Spleen (tissue), 11 donors: Measurements from ENCODE around the gene RGS1. TPM values are rescaled to one million over a fixed set of nuclear protein-coding genes. Genes with fewer than 3 reads are reported as not detected.

ENCODE experiments used
- DNase-seq: peaks from one replicate; pipeline ENCODE4 v3.0.0-alpha.2; 2020
- H3K27ac ChIP-seq, 8 donors: fragments of 200-600 bp; sonication (generic) in 7 of 8; 1 replicate in 4 of 8; 2 replicates in 4 of 8; pipeline versions ENCODE4 v1.5.0 to v1.8.0; 2016 to 2021; ENCODE audit warnings: inconsistent platforms in 4 of 8, mild to moderate bottlenecking in 4 of 8, moderate library complexity in 1 of 8
- H3K27me3 ChIP-seq, 7 donors: fragments of 200-600 bp; sonication (generic) in 6 of 7; replicated peaks in 1 of 7; 1 replicate in 4 of 7; 2 replicates in 3 of 7; pipeline versions ENCODE4 v1.5.0 to v1.8.0; 2016 to 2021; ENCODE audit warnings: inconsistent platforms in 3 of 7, mild to moderate bottlenecking in 1 of 7
- H3K36me3 ChIP-seq, 6 donors: fragments of 200-600 bp; sonication (generic) in 5 of 6; 1 replicate in 4 of 6; 2 replicates in 2 of 6; pipeline versions ENCODE4 v1.5.0 to v1.8.0; 2016 to 2021; ENCODE audit warnings: inconsistent platforms in 2 of 6
- H3K4me1 ChIP-seq, 6 donors: fragments of 200-600 bp; sonication (generic) in 5 of 6; 1 replicate in 3 of 6; 2 replicates in 3 of 6; pipeline versions ENCODE4 v1.5.0 to v1.8.0; 2016 to 2021; ENCODE audit warnings: inconsistent platforms in 3 of 6
- H3K4me3 ChIP-seq, 8 donors: fragments of 200-600 bp; sonication (generic) in 7 of 8; 1 replicate in 4 of 8; 2 replicates in 4 of 8; pipeline versions ENCODE4 v1.5.0 to v1.8.0; 2016 to 2021; ENCODE audit warnings: inconsistent platforms in 4 of 8, mild to moderate bottlenecking in 4 of 8, moderate library complexity in 2 of 8
- H3K9me3 ChIP-seq, 8 donors: fragments of 200-600 bp; sonication (generic) in 7 of 8; 1 replicate in 4 of 8; 2 replicates in 4 of 8; pipeline versions ENCODE4 v1.5.0 to v1.8.0; 2016 to 2021; ENCODE audit warnings: inconsistent platforms in 4 of 8
- CTCF ChIP-seq, 11 experiments: fragments of 200-600 bp in 7 of 11; fragments of 450-650 bp in 4 of 11; sonication (generic) in 4 of 11; IDR thresholded peaks in 8 of 11; conservative IDR thresholded peaks in 3 of 11; 1 replicate in 7 of 11; 2 replicates in 4 of 11; pipeline versions ENCODE4 v1.4.0 to v1.8.0; 2016 to 2021; ENCODE audit warnings: antibody characterized with exemption in 11 of 11, inconsistent platforms in 4 of 11, mild to moderate bottlenecking in 1 of 11
- POLR2A ChIP-seq, 3 donors: fragments of 450-650 bp; IDR thresholded peaks; one replicate each; pipeline ENCODE4 v1.5.1; 2017; ENCODE audit warnings: antibody characterized with exemption in 3 of 3, mild to moderate bottlenecking in 1 of 3
- POLR2AphosphoS5 ChIP-seq, 3 donors: sonication (generic); formaldehyde crosslinking; IDR thresholded peaks; one replicate each; pipeline ENCODE4 v1.5.1; 2017; ENCODE audit warnings: antibody characterized with exemption in 3 of 3
- WGBS, 5 donors: extraction: QIAGEN DNeasy Blood & Tissue Kit in 3 of 5; methylation state at CpG; one replicate each; pipeline versions ENCODE4 v1.1.5 to v1.1.7; 2013 to 2018; 5-methylcytosine and 5-hydroxymethylcytosine counted together
- intact Hi-C: fragments of 100-400 bp; cut with DNase I; formaldehyde crosslinking; loops from one replicate; pipeline ENCODE4 v1.15.0; 2023; ENCODE audit warnings: low total_unique reads
- polyA plus RNA-seq, 3 donors: library from polyadenylated mRNA; stranded (reverse); fragments of 200-250 nt; gene quantifications; one replicate each; pipeline ENCODE4 v1.2.1, GENCODE V29; 2013
- total RNA-seq, 7 donors: library from RNA; depleted of rRNA in 3 of 7; stranded (reverse); fragments of >200 nt in 3 of 7; fragmentation: NEBNext Ultra II Directional in 4 of 7; extraction: Animal tissue kit (Norgen Biotek cat#: 25700) in 4 of 7; gene quantifications; one replicate each; pipeline versions ENCODE4 v1.1.0 to v1.2.1, GENCODE V29; 2016 to 2021
- donor health status: healthy with polysubstance abuse.
- donor health status: DM: no; HTN: no; CAD: no; lungs with moderate emphysema.
- donor health status: DM: no; HTN: no; CAD: no.
- donor health status: Bipolar disorder and iron deficiency.
- donor health status: healthy.
- donor health status: DM: no; HTN: no; CAD: no.
- donor health status: DM: yes; HTN: yes; CAD: no.

The RGS1 gene
- total and polyA plus RNA-seq, 10 donors, result 15.9 to 261 (median 68.2) TPM

GRCh38 chr1:192564099-192564498, 11.5 kb upstream of the RGS1 start:
- Histone ChIP-seq H3K36me3 (no peaks in the 10 kb centered on the region), H3K9me3 (no peaks in the 10 kb centered on the region), H3K27ac (no peak overlapping the region), H3K4me1 (no peaks in the 10 kb centered on the region), H3K27me3 (no peaks in the 10 kb centered on the region), H3K4me3 (no peak overlapping the region)
- no peak for DNase-seq
- 86 to 94% (median 91%) methylated on average over 4 of the region's 4 CpGs for WGBS, 5 donors
- intact Hi-C loops, result no loop called here
- TF ChIP-seq CTCF (IDR thresholded peaks at IDR 0.05 in 8 of 11, conservative IDR thresholded peaks at IDR 0.05 in 3 of 11), result no peak
- no peak for TF ChIP-seq POLR2A (IDR thresholded peaks at IDR 0.05)
- TF ChIP-seq POLR2AphosphoS5 (IDR thresholded peaks at IDR 0.05), result no peak

GRCh38 chr1:192565946-192566345, 9.6 kb upstream of the RGS1 start:
- Histone ChIP-seq H3K27me3 (no peaks in the 10 kb centered on the region), H3K4me3 (no peak overlapping the region), H3K9me3 (peaks cover 0 to 15% (median 12%) of the 10 kb centered on the region in 8 donors), H3K4me1 (no peaks in the 10 kb centered on the region), H3K36me3 (no peaks in the 10 kb centered on the region), H3K27ac (no peak overlapping the region)
- WGBS, 5 donors, result 87 to 95% (median 89%) methylated on average over 1 of the region's 1 CpG
- intact Hi-C loops, result no loop called here
- TF ChIP-seq POLR2A (IDR thresholded peaks at IDR 0.05), result no peak
- DNase-seq, result no peak

GRCh38 chr1:192566657-192567056, 8.9 kb upstream of the RGS1 start:
- 70 to 90% (median 79%) methylated on average over 3 of the region's 3 CpGs for WGBS, 5 donors
- intact Hi-C loops, result no loop called here
- H3K27ac ChIP-seq, result no peak overlapping the region

GRCh38 chr1:192568063-192568462, 7.5 kb upstream of the RGS1 start:
- Histone ChIP-seq H3K9me3 (peaks cover 0 to 16% (median 12%) of the 10 kb centered on the region in 8 donors), H3K27me3 (no peaks in the 10 kb centered on the region), H3K4me3 (no peak overlapping the region), H3K27ac (no peak overlapping the region), H3K4me1 (no peaks in the 10 kb centered on the region), H3K36me3 (no peaks in the 10 kb centered on the region)
- intact Hi-C loops, result no loop called here
- no peak for DNase-seq
- TF ChIP-seq CTCF (IDR thresholded peaks at IDR 0.05 in 8 of 11, conservative IDR thresholded peaks at IDR 0.05 in 3 of 11) (no peak), POLR2A (IDR thresholded peaks at IDR 0.05) (no peak), POLR2AphosphoS5 (IDR thresholded peaks at IDR 0.05) (no peak)
- 73 to 100% (median 94%) methylated on average over 1 of the region's 1 CpG for WGBS, 5 donors

More at GRCh38 chr1:192566657-192567056, 8.9 kb upstream of the RGS1 start:
- Histone ChIP-seq H3K4me1 (no peaks in the 10 kb centered on the region), H3K27me3 (no peaks in the 10 kb centered on the region), H3K36me3 (no peaks in the 10 kb centered on the region), H3K4me3 (no peak overlapping the region), H3K9me3 (peaks cover 0 to 16% (median 12%) of the 10 kb centered on the region in 8 donors)
- TF ChIP-seq CTCF (IDR thresholded peaks at IDR 0.05 in 8 of 11, conservative IDR thresholded peaks at IDR 0.05 in 3 of 11) (no peak), POLR2AphosphoS5 (IDR thresholded peaks at IDR 0.05) (no peak)
- DNase-seq, result no peak

GRCh38 chr1:192571668-192572067, 3.9 kb upstream of the RGS1 start:
- intact Hi-C loops, result no loop called here
- no peaks in the 10 kb centered on the region for H3K27me3 ChIP-seq
- WGBS, 5 donors, result 71 to 81% (median 77%) methylated on average over 2 of the region's 2 CpGs
- H3K27ac ChIP-seq, result peak overlapping the region in 3 of 8 donors; percentile 4 to 51 (median 7)
- H3K9me3 ChIP-seq, result peaks cover 0 to 16% (median 12%) of the 10 kb centered on the region in 8 donors
- no peak for DNase-seq
- H3K36me3 ChIP-seq, result no peaks in the 10 kb centered on the region
- H3K4me1 ChIP-seq, result peaks cover 0 to 17% (median 5%) of the 10 kb centered on the region in 6 donors
- no peak overlapping the region for H3K4me3 ChIP-seq
- no peak for TF ChIP-seq POLR2A (IDR thresholded peaks at IDR 0.05)
- no peak for TF ChIP-seq POLR2AphosphoS5 (IDR thresholded peaks at IDR 0.05)
- no peak for TF ChIP-seq CTCF (IDR thresholded peaks at IDR 0.05 in 8 of 11, conservative IDR thresholded peaks at IDR 0.05 in 3 of 11)
